HK-2 (cell line): ENCODE results near the gene TLR2.

ENCODE experiments used
- DNase-seq: peaks from one replicate; pipeline ENCODE4 v3.0.0-alpha.2; 2018; ENCODE audit not compliant: unreplicated experiment

The TLR2 gene, protein sequence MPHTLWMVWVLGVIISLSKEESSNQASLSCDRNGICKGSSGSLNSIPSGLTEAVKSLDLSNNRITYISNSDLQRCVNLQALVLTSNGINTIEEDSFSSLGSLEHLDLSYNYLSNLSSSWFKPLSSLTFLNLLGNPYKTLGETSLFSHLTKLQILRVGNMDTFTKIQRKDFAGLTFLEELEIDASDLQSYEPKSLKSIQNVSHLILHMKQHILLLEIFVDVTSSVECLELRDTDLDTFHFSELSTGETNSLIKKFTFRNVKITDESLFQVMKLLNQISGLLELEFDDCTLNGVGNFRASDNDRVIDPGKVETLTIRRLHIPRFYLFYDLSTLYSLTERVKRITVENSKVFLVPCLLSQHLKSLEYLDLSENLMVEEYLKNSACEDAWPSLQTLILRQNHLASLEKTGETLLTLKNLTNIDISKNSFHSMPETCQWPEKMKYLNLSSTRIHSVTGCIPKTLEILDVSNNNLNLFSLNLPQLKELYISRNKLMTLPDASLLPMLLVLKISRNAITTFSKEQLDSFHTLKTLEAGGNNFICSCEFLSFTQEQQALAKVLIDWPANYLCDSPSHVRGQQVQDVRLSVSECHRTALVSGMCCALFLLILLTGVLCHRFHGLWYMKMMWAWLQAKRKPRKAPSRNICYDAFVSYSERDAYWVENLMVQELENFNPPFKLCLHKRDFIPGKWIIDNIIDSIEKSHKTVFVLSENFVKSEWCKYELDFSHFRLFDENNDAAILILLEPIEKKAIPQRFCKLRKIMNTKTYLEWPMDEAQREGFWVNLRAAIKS

GRCh38 chr4:153684182-153684970 lies at the start of gene TLR2:
Gene TLR2, plus strand, starts transcription at chr4:153684280. Its CDS starts 18,628 bp downstream, at chr4:153702908.
- DNase-seq, result peak; percentile 62

DNA sequence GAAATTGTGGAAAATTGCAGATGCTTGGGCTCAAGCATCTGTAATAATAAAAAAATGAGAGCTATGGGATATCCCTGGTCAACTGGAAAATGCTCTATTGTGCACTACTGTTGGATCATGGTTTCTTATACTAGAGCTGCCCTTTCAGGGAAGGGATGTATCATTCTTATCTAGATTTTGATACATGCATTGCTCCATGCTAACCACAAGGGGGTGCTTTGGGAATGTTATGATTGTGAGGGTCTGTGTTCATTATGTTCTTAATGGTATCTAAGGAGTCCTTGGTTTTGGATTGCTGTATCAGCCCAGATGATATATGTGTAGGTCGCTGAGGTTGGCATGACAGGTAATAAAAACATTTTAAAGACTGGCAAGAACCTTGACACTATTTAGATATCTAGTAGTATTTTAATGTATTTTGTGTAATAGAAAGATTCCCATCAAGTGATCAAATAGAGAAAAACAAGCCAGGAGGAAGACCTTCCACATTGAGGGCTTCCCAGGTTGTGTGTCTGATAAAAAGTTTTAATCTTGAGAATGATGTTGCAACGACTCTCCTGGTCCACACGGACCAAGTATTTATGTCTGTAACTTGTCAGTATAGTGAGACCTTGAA lies 49.2 kb upstream of the TLR2 start:
- no peak for DNase-seq

DNA sequence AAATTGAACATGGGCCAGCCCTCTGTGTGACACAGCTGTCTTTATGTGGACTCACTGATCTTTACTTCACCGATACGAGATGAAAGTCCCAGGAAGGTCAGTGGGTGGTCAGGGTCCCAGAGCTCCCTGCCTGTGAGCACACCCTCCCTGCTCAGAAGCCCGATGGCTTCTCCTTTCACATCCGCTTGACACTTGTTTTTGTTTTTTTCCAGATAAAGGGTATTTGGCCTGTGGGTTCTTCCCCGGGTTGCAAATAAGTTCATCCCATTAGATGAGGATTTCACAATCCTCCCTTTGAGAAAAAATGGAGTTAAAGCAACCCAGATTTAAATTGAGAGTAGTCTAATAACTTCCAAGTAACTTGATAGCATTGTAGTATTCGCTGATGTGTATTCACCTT lies 48.2 kb upstream of the TLR2 start:
- DNase-seq, result no peak

GRCh38 chr4:153637201-153637600 lies 46.9 kb upstream of the TLR2 start:
- DNase-seq, result no peak

DNA sequence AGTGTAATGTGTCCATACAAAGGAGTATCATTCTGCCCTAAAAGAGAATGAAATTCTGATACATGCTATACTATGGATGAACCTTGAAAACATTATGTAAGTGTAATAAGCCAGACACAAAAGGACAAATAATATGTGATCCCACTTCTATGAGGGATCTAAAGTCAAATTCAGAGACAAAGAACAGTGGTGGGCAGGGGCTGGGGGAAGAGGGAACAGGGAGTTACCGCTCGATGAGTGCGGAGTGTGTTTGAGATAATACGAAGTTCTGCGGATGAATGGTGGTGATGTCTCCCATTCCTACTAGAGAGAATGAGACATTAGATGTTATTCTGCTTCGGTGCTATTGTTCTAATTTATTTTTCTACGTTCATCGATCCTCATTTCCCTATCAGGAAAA lies 46.1 kb upstream of the TLR2 start:
- no peak for DNase-seq

GRCh38 chr4:153638999-153639398 lies 45.1 kb upstream of the TLR2 start:
- DNase-seq, result no peak

- DNase-seq, result no peak
Observed at GRCh38 chr4:153639833-153640802, 44.0 kb upstream of the TLR2 start.

DNA sequence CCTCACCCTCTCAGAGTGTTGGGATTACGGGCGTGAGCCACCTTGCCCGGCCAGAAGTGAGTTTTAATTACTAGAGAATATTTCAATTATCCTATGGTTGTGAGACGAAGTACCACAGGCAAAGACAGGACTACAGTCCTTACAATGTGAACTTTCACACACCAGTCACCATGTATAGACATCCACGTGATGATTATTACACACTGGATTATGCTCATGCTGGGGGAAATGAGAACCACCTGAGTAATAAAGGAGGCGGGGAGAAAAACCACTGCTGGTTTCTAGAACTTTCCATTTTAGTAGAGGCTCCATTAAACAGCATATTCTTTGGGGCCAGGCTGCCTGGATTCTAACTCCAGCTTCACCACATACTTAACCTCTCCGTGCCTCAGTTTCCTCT lies 42.5 kb upstream of the TLR2 start:
- no peak for DNase-seq

GRCh38 chr4:153643406-153644383 lies 40.4 kb upstream of the TLR2 start:
- DNase-seq, result no peak

GRCh38 chr4:153645183-153645582 lies 38.9 kb upstream of the TLR2 start:
- DNase-seq, result peak; percentile 4

- DNase-seq, result no peak
Observed at GRCh38 chr4:153646261-153646660, 37.8 kb upstream of the TLR2 start.

- DNase-seq, result no peak
Observed at GRCh38 chr4:153646978-153647377, 37.1 kb upstream of the TLR2 start.

DNA sequence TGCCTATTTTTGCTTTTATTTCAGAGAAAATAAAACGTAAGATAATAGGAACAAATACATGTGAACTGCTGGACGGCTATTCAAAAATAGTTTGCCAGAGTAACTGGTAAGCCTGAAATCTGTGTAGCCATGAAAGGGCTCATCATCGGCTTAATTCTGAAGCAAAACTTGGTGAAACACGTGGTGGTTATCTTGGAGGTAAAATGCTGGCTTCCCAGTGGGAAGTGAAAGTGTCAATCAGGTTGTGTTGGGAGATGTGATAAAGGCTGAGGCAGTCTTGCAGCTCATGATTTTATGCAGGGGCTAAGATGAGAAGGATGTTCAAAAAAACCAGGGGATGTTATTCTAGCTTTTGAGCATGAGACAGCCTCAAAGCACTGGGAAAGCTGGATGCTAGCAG lies 36.1 kb upstream of the TLR2 start:
- DNase-seq, result no peak

- DNase-seq, result no peak
Observed at GRCh38 chr4:153649572-153649991, 34.5 kb upstream of the TLR2 start.

GRCh38 chr4:153651116-153651515 lies 33.0 kb upstream of the TLR2 start:
- DNase-seq, result no peak

- no peak for DNase-seq
Observed at GRCh38 chr4:153651587-153651986, 32.5 kb upstream of the TLR2 start.

- no peak for DNase-seq
Observed at GRCh38 chr4:153652051-153652784, 31.9 kb upstream of the TLR2 start.

- no peak for DNase-seq
Observed at GRCh38 chr4:153655002-153655541, 29.0 kb upstream of the TLR2 start.
